OCI-LY1 (cell line): ENCODE measurements around the gene DIDO1.

Source experiments
- H2AFZ ChIP-seq: fragments of 200-600 bp; sonication (generic), shearing (Covaris generic); 2 replicates; pipeline ENCODE4 v1.6.0; 2014; ENCODE audit warnings: antibody characterized with exemption, mild to moderate bottlenecking, low read length
- H3F3A ChIP-seq: fragments of 200-600 bp; sonication (generic), shearing (Covaris generic); 2 replicates; pipeline ENCODE4 v1.6.0; 2014; ENCODE audit warnings: mild to moderate bottlenecking, antibody characterized with exemption, low read length, moderate library complexity; ENCODE audit not compliant: insufficient read depth
- H3K27ac ChIP-seq: fragments of 200-600 bp; sonication (generic); 2 replicates; pipeline ENCODE4 v1.5.1; 2014; ENCODE audit warnings: low read length, mixed run types, mild to moderate bottlenecking, low read depth; ENCODE audit not compliant: poor library complexity, severe bottlenecking
- H3K27me3 ChIP-seq: fragments of 200-600 bp; sonication (generic); 2 replicates; pipeline ENCODE4 v1.6.0; 2014; ENCODE audit warnings: antibody characterized with exemption, mild to moderate bottlenecking, low read length, moderate library complexity; ENCODE audit not compliant: insufficient read depth
- H3K36me3 ChIP-seq: fragments of 200-600 bp; sonication (generic); 2 replicates; pipeline ENCODE4 v1.6.1; 2014; ENCODE audit warnings: mild to moderate bottlenecking, antibody characterized with exemption, low read length, moderate library complexity, mixed read lengths; ENCODE audit not compliant: insufficient read depth
- H3K4me1 ChIP-seq: fragments of 200-600 bp; sonication (generic); 2 replicates; pipeline ENCODE4 v1.5.1; 2014; ENCODE audit warnings: mild to moderate bottlenecking, low read length, moderate library complexity; ENCODE audit not compliant: insufficient read depth, severe bottlenecking
- H3K4me2 ChIP-seq: fragments of 200-600 bp; sonication (generic), shearing (Covaris generic); 2 replicates; pipeline ENCODE4 v1.6.1; 2014; ENCODE audit warnings: low read length
- H3K4me3 ChIP-seq: fragments of 200-600 bp; sonication (generic); 2 replicates; pipeline ENCODE4 v1.5.1; 2014; ENCODE audit warnings: low read length, low read depth, mild to moderate bottlenecking, mixed read lengths; ENCODE audit not compliant: poor library complexity, severe bottlenecking
- H3K79me2 ChIP-seq: fragments of 200-600 bp; shearing (Covaris generic); 2 replicates; pipeline ENCODE4 v1.6.1; 2016; ENCODE audit warnings: mixed run types, low read length, mixed read lengths; ENCODE audit not compliant: insufficient read depth
- H3K9ac ChIP-seq: fragments of 200-600 bp; sonication (generic), shearing (Covaris generic); 2 replicates; pipeline ENCODE4 v1.6.1; 2014; ENCODE audit warnings: mild to moderate bottlenecking, low read length, mixed read lengths
- H3K9me2 ChIP-seq: fragments of 200-600 bp; sonication (generic), shearing (Covaris generic); 2 replicates; pipeline ENCODE4 v1.6.1; 2014; ENCODE audit warnings: low read depth, mild to moderate bottlenecking, low read length, mixed read lengths
- H3K9me3 ChIP-seq: fragments of 200-600 bp; shearing (Covaris generic); 2 replicates; pipeline ENCODE4 v1.6.1; 2014; ENCODE audit warnings: low read length, mixed read lengths
- H4K20me1 ChIP-seq: fragments of 200-600 bp; sonication (generic), shearing (Covaris generic); 2 replicates; pipeline ENCODE4 v1.6.0; 2016; ENCODE audit warnings: mild to moderate bottlenecking, low read length; ENCODE audit not compliant: insufficient read depth
- EZH2 ChIP-seq: fragments of 200-600 bp; sonication (generic), shearing (Covaris generic); IDR thresholded peaks from 2 replicates; pipeline ENCODE4 v1.8.0; 2017; ENCODE audit warnings: borderline replicate concordance, mixed run types, mild to moderate bottlenecking, antibody characterized with exemption, low read length, moderate library complexity, mixed read lengths
- TF ChIP-seq, protein P1 (sequence below): fragments of 200-600 bp; sonication (generic), shearing (Covaris generic); IDR thresholded peaks from 2 replicates; pipeline ENCODE4 v1.5.1; 2017; ENCODE audit warnings: mild to moderate bottlenecking, antibody characterized with exemption, low read length, moderate library complexity, mixed read lengths

DIDO1 gene

DNA sequence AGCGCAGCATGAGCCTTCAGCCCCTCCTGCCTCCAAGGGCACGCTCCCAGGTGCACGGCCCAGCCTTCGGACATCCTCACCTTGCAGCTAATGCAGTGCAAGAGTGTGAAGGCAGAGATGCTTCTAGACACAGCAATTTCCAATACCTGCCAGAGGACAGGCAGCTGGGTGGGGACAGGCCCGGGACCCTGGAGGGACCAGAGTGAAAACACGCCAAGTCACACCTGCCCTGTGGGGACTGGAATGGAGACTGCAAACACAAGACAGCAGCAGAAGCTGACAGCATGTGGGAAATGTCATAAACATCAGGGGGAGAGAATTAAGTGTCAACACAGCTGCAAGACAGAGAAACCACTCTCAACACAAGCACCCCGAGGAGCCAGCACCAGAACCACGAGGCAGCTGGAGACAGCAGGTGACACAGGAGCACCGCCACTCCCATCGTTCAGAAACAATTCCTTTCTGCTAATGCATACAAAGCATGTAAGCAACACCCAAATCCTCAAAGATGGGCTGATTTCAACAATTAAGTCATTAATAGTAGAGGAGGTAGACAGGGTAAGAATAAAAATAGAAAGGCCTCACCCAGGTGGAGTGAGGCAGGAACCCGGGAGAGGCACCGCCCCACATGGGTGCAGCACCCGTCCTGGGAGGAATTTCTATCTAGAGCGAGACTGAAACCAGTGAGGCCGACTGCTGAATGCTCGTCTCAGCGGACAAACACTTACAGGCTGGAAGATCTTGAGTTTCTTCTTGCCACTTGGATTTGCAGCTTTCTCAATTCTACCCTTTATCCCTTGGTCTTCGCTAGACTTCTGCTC is 17.1 kb downstream of the DIDO1 start:
- no peaks in the 10 kb centered on the region for H3K9me3 ChIP-seq
- H3K4me3 ChIP-seq, result no peak overlapping the region
- no peak overlapping the region for H2AFZ ChIP-seq
- TF ChIP-seq, protein P1, sequence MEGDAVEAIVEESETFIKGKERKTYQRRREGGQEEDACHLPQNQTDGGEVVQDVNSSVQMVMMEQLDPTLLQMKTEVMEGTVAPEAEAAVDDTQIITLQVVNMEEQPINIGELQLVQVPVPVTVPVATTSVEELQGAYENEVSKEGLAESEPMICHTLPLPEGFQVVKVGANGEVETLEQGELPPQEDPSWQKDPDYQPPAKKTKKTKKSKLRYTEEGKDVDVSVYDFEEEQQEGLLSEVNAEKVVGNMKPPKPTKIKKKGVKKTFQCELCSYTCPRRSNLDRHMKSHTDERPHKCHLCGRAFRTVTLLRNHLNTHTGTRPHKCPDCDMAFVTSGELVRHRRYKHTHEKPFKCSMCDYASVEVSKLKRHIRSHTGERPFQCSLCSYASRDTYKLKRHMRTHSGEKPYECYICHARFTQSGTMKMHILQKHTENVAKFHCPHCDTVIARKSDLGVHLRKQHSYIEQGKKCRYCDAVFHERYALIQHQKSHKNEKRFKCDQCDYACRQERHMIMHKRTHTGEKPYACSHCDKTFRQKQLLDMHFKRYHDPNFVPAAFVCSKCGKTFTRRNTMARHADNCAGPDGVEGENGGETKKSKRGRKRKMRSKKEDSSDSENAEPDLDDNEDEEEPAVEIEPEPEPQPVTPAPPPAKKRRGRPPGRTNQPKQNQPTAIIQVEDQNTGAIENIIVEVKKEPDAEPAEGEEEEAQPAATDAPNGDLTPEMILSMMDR, result no peak
- H3K79me2 ChIP-seq, result peaks cover 13% of the 10 kb centered on the region
- H3K9ac ChIP-seq, result no peak overlapping the region
- H3K4me1 ChIP-seq, result no peaks in the 10 kb centered on the region
- H3K9me2 ChIP-seq, result no peaks in the 10 kb centered on the region
- no peaks in the 10 kb centered on the region for H3K27me3 ChIP-seq
- no peaks in the 10 kb centered on the region for H4K20me1 ChIP-seq
- H3K36me3 ChIP-seq, result peaks cover 94% of the 10 kb centered on the region
- H3K27ac ChIP-seq, result no peak overlapping the region
- no peaks in the 10 kb centered on the region for H3F3A ChIP-seq
- H3K4me2 ChIP-seq, result no peak overlapping the region

DNA sequence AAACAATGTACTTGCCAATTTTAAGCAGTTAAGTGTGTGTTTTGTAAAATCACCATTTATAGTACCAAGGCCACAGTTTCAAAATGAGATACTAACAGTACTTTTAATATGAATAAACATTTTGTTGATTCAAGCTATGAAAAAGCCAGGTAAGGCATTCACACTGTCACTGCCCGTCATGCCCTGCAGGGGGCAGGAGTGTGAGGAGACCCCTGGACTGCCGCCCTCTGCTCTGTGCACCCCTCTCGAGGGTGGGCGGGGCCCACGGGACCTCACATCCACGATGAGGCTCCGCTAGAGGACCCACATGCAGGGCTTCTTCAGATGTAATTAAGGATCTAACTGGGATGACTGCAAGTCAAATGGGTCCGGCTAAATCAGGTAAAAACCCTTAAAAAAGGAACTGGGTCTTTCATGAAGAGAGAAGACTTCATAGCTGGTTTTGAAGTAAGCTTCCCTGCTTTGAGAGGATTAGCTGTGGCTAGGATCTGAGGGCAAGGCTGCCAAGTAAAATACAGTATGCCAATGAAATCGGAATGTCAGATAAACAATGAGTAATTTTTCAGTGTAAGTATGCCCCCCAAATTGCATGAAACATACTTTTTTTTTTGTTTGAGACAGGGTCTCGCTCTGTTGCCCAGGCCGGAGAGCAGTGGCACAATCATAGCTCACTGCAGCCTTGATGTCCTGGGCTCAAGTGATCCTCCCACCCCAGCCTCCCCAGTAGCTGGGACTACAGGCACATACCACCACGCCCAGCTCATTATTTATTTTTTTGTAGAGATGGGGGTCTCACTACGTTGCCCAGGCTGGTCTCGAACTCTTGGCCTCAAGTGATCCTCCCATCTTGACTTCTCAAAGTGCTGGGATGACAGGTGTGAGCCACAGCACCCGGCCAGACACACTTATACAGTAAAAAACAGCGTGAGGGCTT is 18.7 kb downstream of the DIDO1 start:
- H2AFZ ChIP-seq, result no peak overlapping the region
- peaks cover 94% of the 10 kb centered on the region for H3K36me3 ChIP-seq
- no peak overlapping the region for H3K4me3 ChIP-seq
- no peaks in the 10 kb centered on the region for H3K9me2 ChIP-seq
- no peak for TF ChIP-seq EZH2
- TF ChIP-seq, protein P1, result peak; percentile 69
- H3K9ac ChIP-seq, result no peak overlapping the region
- H3K79me2 ChIP-seq, result no peaks in the 10 kb centered on the region
- no peak overlapping the region for H3K4me2 ChIP-seq
- no peak overlapping the region for H3K27ac ChIP-seq
- no peaks in the 10 kb centered on the region for H3F3A ChIP-seq
- no peaks in the 10 kb centered on the region for H3K4me1 ChIP-seq
- H4K20me1 ChIP-seq, result no peaks in the 10 kb centered on the region
- H3K9me3 ChIP-seq, result no peaks in the 10 kb centered on the region
- no peaks in the 10 kb centered on the region for H3K27me3 ChIP-seq

DNA sequence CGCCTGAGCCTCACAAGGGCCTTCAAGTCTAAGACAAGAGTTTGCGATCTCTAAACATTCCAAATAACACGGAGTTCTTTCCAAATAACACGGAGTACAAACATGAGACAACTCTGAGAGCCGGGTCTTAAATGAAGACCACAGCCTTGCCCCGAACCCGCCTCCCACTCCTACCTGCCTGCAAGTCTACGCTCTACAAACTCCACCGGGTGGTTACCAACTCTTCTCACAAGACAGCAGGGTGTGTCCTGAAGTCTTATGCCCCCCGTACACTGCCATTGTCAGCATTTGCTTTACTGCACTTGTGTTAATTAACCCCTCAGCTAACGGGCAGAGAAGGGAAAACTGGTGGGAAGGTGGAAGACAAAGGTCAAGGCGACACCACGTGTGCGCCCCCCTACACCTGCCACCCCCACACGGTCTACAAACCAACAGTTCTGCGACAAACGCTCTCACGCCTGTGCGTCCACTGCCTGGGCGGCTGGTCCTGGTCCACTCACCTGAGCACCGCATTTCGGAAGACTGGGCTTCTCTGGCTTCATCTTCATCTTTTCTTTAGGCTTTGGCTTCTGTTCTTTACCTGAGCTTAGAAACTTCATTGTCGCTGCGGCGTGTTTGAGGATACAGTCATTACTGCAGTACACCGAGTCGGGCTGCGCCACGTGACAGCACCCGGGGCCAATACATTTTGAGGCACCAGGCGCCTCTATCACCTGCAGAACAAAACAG is 19.5 kb downstream of the DIDO1 start:
- Histone ChIP-seq H3K4me1 (no peaks in the 10 kb centered on the region), H3K9me2 (no peaks in the 10 kb centered on the region), H2AFZ (no peak overlapping the region), H3K9me3 (no peaks in the 10 kb centered on the region), H3K4me2 (no peak overlapping the region), H3F3A (no peaks in the 10 kb centered on the region), H3K9ac (no peak overlapping the region), H4K20me1 (no peaks in the 10 kb centered on the region), H3K27me3 (no peaks in the 10 kb centered on the region), H3K4me3 (no peak overlapping the region), H3K27ac (no peak overlapping the region), H3K79me2 (no peaks in the 10 kb centered on the region), H3K36me3 (peaks cover 97% of the 10 kb centered on the region)
- TF ChIP-seq, protein P1, result no peak
- no peak for TF ChIP-seq EZH2
